Peyer's patch (tissue), 4 donors: ENCODE data around the gene CBARP.

ENCODE experiments used
- CTCF ChIP-seq, 6 experiments: fragments of 450-650 bp in 4 of 6; fragments of 200-600 bp in 2 of 6; sonication (generic) in 1 of 6; IDR thresholded peaks; one replicate each; pipeline ENCODE4 v1.5.1; 2017 to 2019; ENCODE audit warnings: antibody characterized with exemption in 6 of 6, mild to moderate bottlenecking in 3 of 6, moderate library complexity in 1 of 6
- POLR2A ChIP-seq, 2 donors: fragments of 450-650 bp; IDR thresholded peaks; one replicate each; pipeline ENCODE4 v1.5.1; 2017; ENCODE audit warnings: antibody characterized with exemption in 2 of 2, mild to moderate bottlenecking in 2 of 2, moderate library complexity in 2 of 2

GRCh38 chr19:1252221-1252820 lies 14.5 kb upstream of the CBARP start:
- TF ChIP-seq CTCF (IDR thresholded peaks at IDR 0.05) (no peak), POLR2A (IDR thresholded peaks at IDR 0.05) (no peak)
